Dermis blood vessel endothelial cell (primary cell): ENCODE measurements around the gene PSENEN. TPM values are rescaled to one million over a fixed set of nuclear protein-coding genes. Genes with fewer than 3 reads are reported as not detected.
A peak's percentile ranks its signal among the peaks of the same experiment; 100 is the strongest.
"Not testable (repeated sequence)": the region's sequence is repeated elsewhere in the genome, so short reads cannot be mapped to it uniquely, and the experiment has no call there.

ENCODE experiments used
- DNase-seq: peaks from one replicate; pipeline ENCODE4 v3.0.0; 2010
- total RNA-seq: library from RNA; depleted of rRNA; stranded (reverse); fragments of >200 nt; gene quantifications from 2 replicates; pipeline ENCODE4 v1.2.3, GENCODE V29; 2014

PSENEN gene
- total RNA-seq, 1 donor from 2014 or later, result 15.1 TPM

DNA sequence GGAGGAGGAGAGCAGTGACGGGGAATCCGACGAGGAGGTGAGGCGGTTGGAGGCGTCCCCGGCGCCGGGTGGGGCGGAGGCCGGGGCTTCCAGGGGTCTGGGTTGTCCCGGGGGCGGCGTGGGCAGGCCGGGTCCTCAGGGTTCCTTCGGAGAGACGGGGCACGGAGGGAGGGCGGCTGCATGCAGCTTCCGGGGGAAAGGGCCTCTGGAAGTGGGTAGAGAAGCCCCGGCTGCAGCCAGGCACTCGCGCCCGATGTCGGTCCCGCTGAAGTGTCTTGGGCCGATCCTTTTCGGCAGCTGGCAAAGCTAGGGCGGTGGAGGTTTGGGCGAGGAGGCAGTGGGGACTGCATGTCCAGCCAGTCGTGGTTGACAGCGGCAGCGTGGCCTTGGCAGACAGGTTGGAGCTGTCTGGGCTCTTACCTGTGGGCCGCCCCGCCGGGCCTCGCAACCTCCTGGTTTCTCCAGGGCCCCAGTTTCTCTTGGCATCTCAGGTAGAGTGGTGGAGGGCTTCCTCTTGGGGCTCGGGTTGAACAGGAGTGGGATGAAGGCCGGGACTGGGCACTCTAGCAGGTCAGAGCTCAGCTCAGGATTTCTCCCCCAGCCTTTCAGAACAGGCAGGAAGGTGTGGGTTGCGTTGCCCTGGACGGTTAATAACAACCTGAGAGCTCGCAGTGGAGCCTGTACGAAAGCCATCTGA is 27.0 kb upstream of the PSENEN start:
- peak; percentile 47 for DNase-seq

DNA sequence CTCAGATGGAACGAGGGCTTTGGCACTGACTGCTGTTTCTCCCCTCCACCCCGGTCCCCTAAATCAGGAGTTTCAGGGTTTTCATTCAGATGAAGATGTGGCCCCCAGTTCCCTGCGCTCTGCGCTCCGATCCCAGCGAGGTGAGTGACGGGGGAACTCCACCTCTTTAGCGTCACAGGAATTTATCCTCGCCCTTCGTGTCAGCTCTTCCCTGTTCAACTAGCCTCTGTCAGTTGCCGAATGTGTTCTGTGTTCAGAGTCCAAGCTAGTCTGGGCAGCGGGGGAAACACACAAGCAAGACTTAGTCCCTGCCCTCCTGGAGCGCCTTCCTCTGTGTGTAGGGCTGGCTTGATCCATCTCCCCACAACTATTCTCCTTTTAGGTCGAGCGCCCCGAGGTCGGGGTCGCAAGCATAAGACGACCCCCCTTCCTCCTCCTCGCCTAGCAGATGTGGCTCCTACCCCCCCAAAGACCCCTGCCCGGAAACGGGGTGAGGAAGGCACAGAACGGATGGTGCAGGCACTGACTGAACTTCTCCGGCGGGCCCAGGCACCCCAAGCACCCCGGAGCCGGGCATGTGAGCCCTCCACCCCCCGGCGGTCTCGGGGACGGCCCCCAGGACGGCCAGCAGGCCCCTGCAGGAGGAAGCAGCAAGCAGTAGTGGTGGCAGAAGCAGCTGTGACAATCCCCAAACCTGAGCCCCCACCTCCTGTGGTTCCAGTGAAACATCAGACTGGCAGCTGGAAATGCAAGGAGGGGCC is 25.9 kb upstream of the PSENEN start:
- no peak for DNase-seq

DNA sequence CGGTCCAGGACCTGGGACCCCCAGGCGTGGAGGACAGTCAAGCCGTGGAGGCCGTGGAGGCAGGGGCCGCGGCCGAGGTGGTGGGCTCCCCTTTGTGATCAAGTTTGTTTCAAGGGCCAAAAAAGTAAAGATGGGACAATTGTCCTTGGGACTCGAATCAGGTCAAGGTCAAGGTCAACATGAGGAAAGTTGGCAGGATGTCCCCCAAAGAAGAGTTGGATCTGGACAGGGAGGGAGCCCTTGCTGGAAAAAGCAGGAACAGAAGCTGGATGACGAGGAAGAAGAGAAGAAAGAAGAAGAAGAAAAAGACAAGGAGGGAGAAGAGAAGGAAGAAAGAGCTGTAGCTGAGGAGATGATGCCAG is 25.3 kb upstream of the PSENEN start:
- DNase-seq, result no peak

DNA sequence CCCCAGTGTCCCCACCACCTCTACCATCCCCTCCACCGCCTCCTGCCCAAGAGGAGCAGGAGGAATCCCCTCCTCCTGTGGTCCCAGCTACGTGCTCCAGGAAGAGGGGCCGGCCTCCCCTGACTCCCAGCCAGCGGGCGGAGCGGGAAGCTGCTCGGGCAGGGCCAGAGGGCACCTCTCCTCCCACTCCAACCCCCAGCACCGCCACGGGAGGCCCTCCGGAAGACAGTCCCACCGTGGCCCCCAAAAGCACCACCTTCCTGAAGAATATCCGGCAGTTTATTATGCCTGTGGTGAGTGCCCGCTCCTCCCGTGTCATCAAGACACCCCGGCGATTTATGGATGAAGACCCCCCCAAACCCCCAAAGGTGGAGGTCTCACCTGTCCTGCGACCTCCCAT is 24.8 kb upstream of the PSENEN start:
- DNase-seq, result no peak

DNA sequence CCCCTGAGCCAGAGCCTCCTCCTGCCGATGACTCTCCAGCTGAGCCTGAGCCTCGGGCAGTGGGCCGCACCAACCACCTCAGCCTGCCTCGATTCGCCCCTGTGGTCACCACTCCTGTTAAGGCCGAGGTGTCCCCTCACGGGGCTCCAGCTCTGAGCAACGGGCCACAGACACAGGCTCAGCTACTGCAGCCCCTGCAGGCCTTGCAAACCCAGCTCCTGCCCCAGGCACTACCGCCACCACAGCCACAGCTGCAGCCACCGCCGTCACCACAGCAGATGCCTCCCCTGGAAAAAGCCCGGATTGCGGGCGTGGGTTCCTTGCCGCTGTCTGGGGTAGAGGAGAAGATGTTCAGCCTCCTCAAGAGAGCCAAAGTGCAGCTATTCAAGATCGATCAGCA is 24.1 kb upstream of the PSENEN start:
- no peak for DNase-seq

DNA sequence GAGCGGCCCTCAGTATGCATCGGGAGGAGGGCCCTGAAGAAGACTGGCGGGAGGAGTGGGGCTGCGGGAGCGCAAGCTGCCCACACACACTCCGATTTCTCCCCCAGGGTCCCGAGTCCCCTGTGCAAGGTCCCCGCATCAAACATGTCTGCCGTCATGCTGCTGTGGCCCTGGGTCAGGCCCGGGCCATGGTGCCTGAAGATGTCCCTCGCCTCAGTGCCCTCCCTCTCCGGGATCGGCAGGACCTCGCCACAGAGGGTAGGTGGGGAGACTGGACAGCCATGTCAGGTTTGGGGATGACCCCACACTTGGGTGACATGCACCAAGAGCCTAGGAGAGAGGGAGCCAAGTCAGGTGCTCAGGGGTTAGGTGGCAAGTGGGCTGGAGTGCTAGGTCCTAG is 23.0 kb upstream of the PSENEN start:
- no peak for DNase-seq

DNA sequence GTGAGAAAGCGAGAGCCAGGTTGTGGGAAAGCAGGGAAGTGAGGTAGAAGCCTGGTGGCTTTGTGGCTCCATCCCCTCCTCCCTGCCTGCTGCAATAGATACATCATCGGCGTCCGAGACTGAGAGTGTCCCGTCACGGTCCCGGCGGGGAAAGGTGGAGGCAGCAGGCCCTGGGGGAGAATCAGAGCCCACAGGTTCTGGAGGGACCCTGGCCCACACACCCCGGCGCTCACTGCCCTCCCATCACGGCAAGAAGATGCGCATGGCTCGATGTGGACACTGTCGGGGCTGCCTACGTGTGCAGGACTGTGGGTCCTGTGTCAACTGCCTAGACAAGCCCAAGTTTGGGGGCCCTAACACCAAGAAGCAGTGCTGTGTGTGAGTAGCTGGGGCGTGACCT is 22.6 kb upstream of the PSENEN start:
- no peak for DNase-seq

DNA sequence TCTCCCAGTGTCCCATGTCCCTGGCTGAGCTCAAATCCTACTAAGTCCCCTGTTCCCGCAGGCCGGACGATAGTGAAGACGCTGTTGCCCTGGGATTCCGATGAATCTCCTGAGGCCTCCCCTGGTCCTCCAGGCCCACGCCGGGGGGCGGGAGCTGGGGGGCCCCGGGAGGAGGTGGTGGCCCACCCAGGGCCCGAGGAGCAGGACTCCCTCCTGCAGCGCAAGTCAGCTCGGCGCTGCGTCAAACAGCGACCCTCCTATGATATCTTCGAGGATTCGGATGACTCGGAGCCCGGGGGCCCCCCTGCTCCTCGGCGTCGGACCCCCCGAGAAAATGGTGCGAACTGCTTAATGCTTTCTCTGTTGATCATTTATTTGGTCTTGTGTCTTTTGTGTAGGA is 21.8 kb upstream of the PSENEN start:
- DNase-seq, result no peak

DNA sequence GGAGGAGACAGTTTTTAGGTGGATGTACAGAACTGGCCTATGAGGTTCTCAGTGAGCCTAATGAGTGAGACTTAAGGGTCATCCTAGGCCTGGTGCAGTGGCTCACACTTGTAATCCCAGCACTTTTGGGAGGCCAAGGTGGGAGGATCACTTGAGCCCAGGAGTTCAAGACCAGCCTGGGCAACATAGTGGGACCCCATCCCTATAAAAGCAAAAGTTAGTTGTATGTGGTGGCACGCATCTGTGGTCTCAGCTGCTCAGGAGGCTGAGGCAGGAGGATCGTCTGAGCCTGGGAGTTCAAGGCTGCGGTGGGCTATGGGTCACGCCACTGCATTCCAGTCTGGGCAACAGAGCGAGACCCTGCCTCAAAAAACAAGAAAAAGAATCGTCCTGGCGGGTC is 21.3 kb upstream of the PSENEN start:
- not testable (repeated sequence) for DNase-seq

DNA sequence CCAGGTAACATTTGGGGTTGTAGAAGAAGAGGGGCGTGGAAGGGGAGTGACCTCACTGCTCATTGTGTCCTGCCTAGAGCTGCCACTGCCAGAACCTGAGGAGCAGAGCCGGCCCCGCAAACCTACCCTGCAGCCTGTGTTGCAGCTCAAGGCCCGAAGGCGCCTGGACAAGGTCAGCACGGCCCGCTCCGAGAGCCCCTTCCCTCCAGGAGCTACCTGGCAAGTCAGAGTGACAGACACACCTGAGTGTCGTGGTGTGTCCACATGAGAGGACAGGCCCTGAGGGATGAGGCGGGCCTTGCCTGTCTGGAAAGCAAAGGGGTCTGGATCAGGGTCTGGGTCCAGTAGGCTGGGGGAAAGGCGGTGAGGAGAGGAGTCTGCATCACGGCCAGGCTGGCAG is 20.9 kb upstream of the PSENEN start:
- DNase-seq, result no peak

DNA sequence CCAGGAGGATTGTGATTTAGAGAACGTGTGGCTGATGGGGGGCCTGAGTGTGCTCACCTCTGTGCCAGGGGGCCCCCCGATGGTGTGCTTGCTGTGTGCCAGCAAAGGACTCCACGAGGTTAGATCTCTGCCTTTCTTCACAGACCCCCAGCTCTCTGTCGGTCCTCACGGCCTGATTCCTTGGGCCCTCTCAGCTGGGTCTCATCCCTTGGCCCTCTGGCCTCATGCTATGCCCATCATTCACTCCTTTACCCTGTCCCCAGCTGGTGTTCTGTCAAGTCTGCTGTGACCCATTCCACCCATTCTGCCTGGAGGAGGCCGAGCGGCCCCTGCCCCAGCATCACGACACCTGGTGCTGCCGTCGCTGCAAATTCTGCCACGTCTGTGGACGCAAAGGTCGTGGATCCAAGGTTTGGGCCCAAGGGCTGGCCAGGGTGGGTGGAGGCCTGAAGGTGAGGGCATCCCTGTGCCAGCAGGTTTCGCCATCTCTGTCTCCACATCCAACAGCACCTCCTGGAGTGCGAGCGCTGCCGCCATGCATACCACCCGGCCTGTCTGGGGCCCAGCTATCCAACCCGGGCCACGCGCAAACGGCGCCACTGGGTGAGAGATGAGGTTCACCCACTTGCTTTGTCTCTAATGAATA is 20.1 kb upstream of the PSENEN start:
- no peak for DNase-seq

DNA sequence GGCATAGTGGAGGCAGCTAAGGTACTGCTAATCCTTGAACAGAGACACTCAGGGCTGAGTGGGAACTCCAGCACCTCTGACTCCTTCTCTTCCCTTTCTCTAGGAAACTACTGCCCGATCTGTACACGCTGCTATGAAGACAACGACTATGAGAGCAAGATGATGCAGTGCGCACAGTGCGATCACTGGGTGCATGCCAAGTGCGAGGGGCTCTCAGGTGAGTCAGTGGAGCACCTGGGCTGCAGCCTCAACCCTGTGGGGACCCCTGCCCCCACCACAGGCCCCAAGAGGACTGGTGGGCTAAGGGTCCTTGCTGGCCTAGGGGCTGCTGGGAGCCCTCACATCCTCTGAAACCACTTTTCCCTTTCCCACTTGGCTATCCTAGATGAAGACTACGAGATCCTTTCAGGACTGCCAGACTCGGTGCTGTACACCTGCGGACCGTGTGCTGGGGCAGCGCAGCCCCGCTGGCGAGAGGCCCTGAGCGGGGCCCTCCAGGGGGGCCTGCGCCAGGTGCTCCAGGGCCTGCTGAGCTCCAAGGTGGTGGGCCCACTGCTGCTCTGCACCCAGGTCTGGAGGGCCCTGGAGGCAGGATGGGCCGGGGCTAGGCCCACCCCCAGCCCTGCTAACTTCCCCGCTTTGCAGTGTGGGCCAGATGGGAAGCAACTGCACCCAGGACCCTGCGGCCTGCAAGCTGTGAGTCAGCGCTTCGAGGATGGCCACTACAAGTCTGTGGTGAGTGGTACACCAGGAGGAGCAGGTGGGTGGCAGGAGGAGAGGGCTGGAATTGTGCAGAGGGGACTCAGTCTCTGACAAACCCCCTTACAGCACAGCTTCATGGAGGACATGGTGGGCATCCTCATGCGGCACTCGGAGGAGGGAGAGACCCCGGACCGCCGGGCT is 18.1 kb upstream of the PSENEN start:
- no peak for DNase-seq

DNA sequence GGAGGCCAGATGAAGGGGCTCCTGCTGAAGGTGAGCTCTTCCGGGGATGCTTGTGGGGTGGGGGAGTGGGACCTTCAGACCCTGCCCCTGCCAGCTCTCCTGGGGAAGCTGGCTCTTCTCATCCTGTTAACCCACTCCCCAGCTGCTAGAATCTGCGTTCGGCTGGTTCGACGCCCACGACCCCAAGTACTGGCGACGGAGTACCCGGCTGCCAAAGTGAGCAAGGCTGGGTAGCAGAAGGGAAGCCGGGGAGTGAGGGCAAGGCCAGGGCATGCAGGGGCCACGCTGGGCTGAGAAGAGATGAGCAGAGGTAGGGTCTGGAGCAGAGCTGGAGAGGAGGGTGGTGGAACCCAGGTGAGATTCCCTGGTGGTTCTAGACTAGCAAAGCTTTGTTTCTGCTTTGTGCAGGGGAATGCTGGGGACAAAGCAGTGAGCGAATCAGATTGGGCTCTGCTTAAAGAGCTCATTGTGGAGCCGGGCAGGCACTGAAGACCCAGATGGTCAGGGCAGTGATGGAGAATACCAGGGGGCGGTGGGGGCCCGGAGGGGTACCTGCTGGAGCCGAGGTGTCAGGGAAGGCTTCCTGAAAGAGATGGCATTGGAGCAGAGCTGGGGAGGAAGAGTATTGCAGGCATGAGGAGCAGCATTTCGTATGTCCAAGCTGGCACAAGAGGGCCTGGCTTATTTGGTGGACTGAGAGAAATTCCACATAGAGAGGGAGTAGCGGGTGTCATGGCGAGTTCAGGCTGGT is 17.3 kb upstream of the PSENEN start:
- no peak for DNase-seq

DNA sequence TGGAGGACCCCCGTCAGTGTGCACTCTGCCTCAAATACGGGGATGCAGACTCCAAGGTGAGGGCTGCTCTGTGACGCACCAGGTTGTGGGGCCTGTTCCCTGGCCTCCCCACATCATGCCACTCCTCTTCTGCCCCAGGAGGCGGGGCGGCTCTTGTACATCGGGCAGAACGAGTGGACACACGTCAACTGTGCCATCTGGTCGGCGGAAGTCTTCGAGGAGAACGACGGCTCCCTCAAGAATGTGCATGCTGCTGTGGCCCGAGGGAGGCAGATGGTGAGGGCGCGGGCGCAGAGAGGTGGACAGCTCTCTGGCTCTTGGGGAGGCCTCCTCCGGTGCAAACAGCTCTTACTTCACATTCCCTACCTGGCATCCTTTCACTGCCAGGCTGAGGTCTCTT is 16.4 kb upstream of the PSENEN start:
- no peak for DNase-seq

DNA sequence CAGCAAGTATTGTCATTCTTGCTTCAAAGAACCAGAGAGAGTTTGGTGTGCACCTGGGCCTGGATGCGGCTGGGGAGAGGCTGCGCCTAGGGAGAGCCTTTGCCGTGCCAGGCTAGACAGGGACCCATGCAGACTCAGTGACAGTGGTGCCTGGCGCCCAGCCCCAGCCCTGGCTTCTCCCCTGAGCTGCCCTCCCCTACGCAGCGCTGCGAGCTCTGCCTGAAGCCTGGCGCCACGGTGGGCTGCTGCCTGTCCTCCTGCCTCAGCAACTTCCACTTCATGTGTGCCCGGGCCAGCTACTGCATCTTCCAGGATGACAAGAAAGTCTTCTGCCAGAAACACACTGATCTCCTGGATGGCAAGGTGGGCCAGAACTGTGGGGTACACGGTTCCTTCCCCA is 15.7 kb upstream of the PSENEN start:
- DNase-seq, result no peak

DNA sequence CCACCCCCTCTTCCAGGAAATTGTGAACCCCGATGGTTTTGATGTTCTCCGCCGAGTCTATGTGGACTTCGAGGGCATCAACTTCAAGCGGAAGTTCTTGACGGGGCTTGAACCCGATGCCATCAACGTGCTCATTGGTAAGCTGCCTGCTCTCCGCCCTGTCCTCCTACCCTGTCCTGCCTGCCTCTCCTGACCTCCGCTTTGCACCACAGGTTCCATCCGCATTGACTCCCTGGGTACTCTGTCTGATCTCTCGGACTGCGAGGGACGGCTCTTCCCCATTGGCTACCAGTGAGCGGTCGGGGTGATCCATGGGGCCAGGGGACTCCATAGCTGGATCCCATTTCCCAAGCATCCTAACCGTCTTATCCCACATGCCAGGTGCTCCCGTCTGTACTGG is 15.1 kb upstream of the PSENEN start:
- DNase-seq, result no peak

DNA sequence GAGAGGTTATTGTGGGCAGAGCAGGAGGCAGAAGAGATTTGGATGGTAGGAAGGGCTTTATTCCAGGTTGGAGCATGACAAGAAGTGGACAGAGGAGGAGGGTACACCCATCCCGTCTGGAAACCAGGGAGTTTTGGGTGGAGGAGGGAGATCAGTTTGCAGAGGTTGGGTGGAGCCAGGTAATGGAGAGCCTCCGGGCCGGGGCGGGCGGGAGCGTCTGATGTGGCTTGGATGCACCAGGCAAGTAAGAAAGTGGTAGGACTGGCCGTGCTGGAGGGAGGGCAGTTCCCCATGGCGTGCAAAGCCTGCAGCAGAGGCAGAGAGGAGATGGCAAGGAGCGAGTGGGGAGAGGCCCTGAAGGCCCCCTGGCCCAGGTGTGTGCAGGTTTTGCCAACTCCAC is 14.1 kb upstream of the PSENEN start:
- no peak for DNase-seq

DNA sequence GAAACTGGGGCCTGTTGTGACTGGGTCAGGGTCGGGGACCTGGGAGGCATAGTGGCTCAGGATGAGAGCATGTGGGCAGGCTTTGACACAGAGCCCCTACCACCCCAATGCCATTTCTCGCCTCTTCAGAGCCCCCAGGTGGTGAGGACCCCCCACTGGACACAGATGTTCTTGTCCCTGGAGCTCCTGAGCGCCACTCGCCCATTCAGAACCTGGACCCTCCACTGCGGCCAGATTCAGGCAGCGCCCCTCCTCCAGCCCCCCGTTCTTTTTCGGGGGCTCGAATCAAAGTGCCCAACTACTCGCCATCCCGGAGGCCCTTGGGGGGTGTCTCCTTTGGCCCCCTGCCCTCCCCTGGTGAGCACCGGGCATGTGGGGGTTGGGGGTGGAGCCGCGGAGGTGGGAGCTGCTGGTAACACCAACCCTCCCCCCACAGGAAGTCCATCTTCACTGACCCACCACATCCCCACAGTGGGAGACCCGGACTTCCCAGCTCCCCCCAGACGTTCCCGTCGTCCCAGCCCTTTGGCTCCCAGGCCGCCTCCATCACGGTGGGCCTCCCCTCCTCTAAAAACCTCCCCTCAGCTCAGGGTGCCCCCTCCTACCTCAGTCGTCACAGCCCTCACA is 13.6 kb upstream of the PSENEN start:
- DNase-seq, result no peak

DNA sequence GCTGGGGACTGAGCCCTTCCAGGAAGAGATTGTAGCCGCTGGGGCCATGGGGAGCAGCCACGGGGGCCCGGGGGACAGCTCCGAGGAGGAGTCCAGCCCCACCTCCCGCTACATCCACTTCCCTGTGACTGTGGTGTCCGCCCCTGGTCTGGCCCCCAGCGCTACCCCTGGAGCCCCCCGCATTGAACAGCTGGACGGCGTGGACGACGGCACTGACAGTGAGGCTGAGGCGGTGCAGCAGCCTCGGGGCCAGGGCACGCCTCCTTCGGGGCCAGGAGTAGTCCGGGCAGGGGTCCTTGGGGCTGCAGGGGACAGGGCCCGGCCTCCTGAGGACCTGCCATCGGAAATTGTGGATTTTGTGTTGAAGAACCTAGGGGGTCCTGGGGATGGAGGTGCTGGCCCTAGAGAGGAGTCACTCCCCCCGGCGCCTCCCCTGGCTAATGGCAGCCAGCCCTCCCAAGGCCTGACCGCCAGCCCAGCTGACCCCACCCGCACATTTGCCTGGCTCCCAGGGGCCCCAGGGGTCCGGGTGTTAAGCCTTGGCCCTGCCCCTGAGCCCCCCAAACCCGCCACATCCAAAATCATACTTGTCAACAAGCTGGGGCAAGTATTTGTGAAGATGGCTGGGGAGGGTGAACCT is 12.8 kb upstream of the PSENEN start:
- DNase-seq, result no peak

DNA sequence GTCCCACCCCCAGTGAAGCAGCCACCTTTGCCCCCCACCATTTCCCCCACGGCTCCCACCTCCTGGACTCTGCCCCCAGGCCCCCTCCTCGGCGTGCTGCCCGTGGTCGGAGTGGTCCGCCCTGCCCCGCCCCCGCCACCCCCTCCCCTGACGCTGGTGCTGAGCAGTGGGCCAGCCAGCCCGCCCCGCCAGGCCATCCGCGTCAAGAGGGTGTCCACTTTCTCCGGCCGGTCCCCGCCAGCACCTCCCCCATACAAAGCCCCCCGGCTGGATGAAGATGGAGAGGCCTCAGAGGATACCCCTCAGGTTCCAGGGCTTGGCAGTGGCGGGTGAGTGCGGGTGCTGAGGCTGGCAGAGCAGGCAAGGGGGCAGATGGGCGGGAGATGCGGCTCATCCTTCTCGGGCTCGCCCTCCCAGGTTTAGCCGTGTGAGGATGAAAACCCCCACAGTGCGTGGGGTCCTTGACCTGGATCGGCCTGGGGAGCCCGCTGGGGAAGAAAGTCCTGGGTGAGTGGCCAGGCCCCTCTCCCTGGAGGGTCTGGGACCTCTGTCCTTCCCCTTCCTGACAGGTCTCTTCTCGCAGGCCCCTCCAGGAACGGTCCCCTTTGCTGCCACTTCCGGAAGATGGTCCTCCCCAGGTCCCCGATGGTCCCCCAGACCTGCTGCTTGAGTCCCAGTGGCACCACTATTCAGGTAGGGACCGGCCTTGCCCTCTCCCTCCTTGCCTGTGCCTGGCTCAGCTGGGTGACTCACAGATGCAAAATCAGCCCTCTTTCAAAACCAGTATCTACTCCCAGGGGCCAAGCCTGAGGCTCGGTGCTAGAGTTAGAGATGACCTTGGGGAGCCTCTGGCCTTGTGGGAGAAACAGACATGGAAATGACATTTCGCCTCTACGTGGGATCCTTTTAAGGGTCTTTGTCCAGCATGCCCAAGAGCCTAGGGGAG is 12.0 kb upstream of the PSENEN start:
- DNase-seq, result no peak
